ENCODE measurements around the gene NDUFS6.

DNA sequence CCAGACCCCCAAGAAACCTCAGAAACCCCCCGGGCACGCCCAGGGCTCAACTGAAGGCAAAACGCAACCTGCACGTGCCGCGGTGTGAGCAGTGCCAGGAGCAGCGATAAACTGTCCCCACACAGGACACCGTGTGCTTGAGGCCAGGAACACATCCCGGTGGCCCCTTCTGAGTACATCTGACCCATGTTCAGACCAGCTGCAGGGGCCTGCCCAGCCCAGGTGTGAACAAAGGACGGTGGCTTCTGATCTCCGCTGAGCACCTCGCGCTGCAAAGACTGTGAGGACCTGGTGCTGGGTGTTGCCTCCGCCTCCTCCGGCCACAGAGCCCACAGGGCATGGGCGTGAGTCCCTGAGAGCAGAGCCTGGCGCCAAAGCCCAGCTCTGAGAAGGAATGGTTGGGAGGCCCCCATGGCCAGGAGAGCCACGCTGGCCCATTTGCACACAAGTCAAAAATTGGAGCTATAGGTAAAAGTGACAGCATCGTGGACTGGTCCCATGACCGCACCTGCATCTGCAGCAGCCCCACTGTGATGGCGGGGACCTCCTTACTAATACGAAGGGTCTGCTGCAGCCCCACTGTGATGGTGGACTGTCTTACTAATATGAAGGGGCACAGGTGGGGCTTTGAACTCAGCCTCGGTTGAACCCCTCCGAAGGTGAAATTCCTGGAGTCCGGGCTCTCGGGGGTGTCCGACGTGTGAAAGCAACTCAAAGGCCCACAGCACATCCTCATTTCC lies 31.5 kb downstream of the NDUFS6 start:
- TF ChIP-seq, protein P1, sequence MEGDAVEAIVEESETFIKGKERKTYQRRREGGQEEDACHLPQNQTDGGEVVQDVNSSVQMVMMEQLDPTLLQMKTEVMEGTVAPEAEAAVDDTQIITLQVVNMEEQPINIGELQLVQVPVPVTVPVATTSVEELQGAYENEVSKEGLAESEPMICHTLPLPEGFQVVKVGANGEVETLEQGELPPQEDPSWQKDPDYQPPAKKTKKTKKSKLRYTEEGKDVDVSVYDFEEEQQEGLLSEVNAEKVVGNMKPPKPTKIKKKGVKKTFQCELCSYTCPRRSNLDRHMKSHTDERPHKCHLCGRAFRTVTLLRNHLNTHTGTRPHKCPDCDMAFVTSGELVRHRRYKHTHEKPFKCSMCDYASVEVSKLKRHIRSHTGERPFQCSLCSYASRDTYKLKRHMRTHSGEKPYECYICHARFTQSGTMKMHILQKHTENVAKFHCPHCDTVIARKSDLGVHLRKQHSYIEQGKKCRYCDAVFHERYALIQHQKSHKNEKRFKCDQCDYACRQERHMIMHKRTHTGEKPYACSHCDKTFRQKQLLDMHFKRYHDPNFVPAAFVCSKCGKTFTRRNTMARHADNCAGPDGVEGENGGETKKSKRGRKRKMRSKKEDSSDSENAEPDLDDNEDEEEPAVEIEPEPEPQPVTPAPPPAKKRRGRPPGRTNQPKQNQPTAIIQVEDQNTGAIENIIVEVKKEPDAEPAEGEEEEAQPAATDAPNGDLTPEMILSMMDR (IDR thresholded peaks at IDR 0.05 in 8 of 11, conservative IDR thresholded peaks at IDR 0.05 in 3 of 11), result no peak
- no peak for TF ChIP-seq POLR2AphosphoS5 (IDR thresholded peaks at IDR 0.05)
